Type B pancreatic cell (in vitro differentiated cells): ENCODE measurements around the gene LRP6. TPM values are rescaled to one million over a fixed set of nuclear protein-coding genes. Genes with fewer than 3 reads are reported as not detected.

ENCODE experiments used
- DNase-seq: peaks from one replicate; pipeline ENCODE4 v3.0.0; 2021; ENCODE audit warnings: mixed read lengths; ENCODE audit not compliant: unreplicated experiment; ENCODE audit errors: extremely low spot score
- H3K27ac Mint-ChIP-seq: 2 replicates; pipeline ENCODE4 v1.8.0; 2021; ENCODE audit warnings: mild to moderate bottlenecking, mixed read lengths
- H3K27me3 Mint-ChIP-seq: 2 replicates; pipeline ENCODE4 v1.8.0; 2021; ENCODE audit warnings: mixed read lengths
- H3K36me3 Mint-ChIP-seq: 2 replicates; pipeline ENCODE4 v1.8.0; 2021; ENCODE audit warnings: mixed read lengths
- H3K4me1 Mint-ChIP-seq: one replicate; pipeline ENCODE4 v1.8.0; 2021; ENCODE audit warnings: mixed read lengths; ENCODE audit not compliant: unreplicated experiment
- H3K4me3 Mint-ChIP-seq: 2 replicates; pipeline ENCODE4 v1.8.0; 2021; ENCODE audit warnings: mild to moderate bottlenecking, mixed read lengths
- H3K9me3 Mint-ChIP-seq: 2 replicates; pipeline ENCODE4 v1.8.0; 2021; ENCODE audit warnings: mixed read lengths
- CTCF ChIP-seq: fragments of 200-600 bp; sonication (generic); conservative IDR thresholded peaks from 2 replicates; pipeline ENCODE4 v1.5.0; 2021; ENCODE audit warnings: antibody characterized with exemption, mild to moderate bottlenecking
- total RNA-seq: library from RNA; stranded (reverse); gene quantifications from 2 replicates; pipeline ENCODE4 v1.2.1, GENCODE V29; 2021; ENCODE audit warnings: low replicate concordance

Gene LRP6
- total RNA-seq, 1 donor from 2014 or later: 57.7 TPM

- no peak for DNase-seq
- Mint-ChIP-seq H3K36me3 (peaks cover 25% of the 10 kb centered on the region), H3K4me3 (no peak overlapping the region), H3K27ac (no peak overlapping the region), H3K9me3 (no peaks in the 10 kb centered on the region), H3K4me1 (peaks cover 10% of the 10 kb centered on the region), H3K27me3 (no peaks in the 10 kb centered on the region)
- no peak for TF ChIP-seq CTCF
Observed at GRCh38 chr12:12221560-12221959, 45.3 kb downstream of the LRP6 start.

GRCh38 chr12:12219664-12220063 lies 47.2 kb downstream of the LRP6 start:
- no peaks in the 10 kb centered on the region for H3K27me3 Mint-ChIP-seq
- peaks cover 14% of the 10 kb centered on the region for H3K4me1 Mint-ChIP-seq
- no peak overlapping the region for H3K4me3 Mint-ChIP-seq
- H3K27ac Mint-ChIP-seq: peak overlapping the region; percentile 13
- H3K9me3 Mint-ChIP-seq: no peaks in the 10 kb centered on the region
- no peak for TF ChIP-seq CTCF
- DNase-seq: no peak
- H3K36me3 Mint-ChIP-seq: peaks cover 17% of the 10 kb centered on the region

GRCh38 chr12:12217018-12217359 lies 49.9 kb downstream of the LRP6 start:
- TF ChIP-seq CTCF: no peak
- peaks cover 16% of the 10 kb centered on the region for H3K36me3 Mint-ChIP-seq
- H3K9me3 Mint-ChIP-seq: no peaks in the 10 kb centered on the region
- no peak overlapping the region for H3K4me3 Mint-ChIP-seq
- no peaks in the 10 kb centered on the region for H3K27me3 Mint-ChIP-seq
- DNase-seq: no peak
- H3K27ac Mint-ChIP-seq: peak overlapping the region; percentile 22
- H3K4me1 Mint-ChIP-seq: peaks cover 16% of the 10 kb centered on the region

GRCh38 chr12:12216349-12217017 lies 50.4 kb downstream of the LRP6 start:
- H3K9me3 Mint-ChIP-seq: no peaks in the 10 kb centered on the region
- H3K27ac Mint-ChIP-seq: peak overlapping the region; percentile 22
- no peak overlapping the region for H3K4me3 Mint-ChIP-seq
- no peaks in the 10 kb centered on the region for H3K27me3 Mint-ChIP-seq
- no peak for DNase-seq
- TF ChIP-seq CTCF: no peak
- peaks cover 16% of the 10 kb centered on the region for H3K4me1 Mint-ChIP-seq
- peaks cover 16% of the 10 kb centered on the region for H3K36me3 Mint-ChIP-seq

- H3K4me1 Mint-ChIP-seq: peaks cover 10% of the 10 kb centered on the region
- H3K27ac Mint-ChIP-seq: peak overlapping the region; percentile 59
- no peaks in the 10 kb centered on the region for H3K27me3 Mint-ChIP-seq
- DNase-seq: no peak
- H3K4me3 Mint-ChIP-seq: peak overlapping the region; percentile 2
- no peaks in the 10 kb centered on the region for H3K9me3 Mint-ChIP-seq
- H3K36me3 Mint-ChIP-seq: peaks cover 19% of the 10 kb centered on the region
- TF ChIP-seq CTCF: no peak
Observed at GRCh38 chr12:12214635-12215131, 52.2 kb downstream of the LRP6 start.

GRCh38 chr12:12214201-12214600 lies 52.6 kb downstream of the LRP6 start:
- peaks cover 10% of the 10 kb centered on the region for H3K4me1 Mint-ChIP-seq
- H3K9me3 Mint-ChIP-seq: no peaks in the 10 kb centered on the region
- H3K4me3 Mint-ChIP-seq: no peak overlapping the region
- no peaks in the 10 kb centered on the region for H3K27me3 Mint-ChIP-seq
- TF ChIP-seq CTCF: no peak
- no peak overlapping the region for H3K27ac Mint-ChIP-seq
- H3K36me3 Mint-ChIP-seq: peaks cover 19% of the 10 kb centered on the region
- DNase-seq: no peak
